HL-60 (cell line): ENCODE data around the gene NPR2.

ENCODE experiments used
- DNase-seq, 2 experiments: peaks; one replicate each; pipeline ENCODE4 v3.0.0-alpha.2; 2010 to 2020; ENCODE audit warnings: low read depth in 1 of 2, low spot score in 1 of 2
- H3K27ac ChIP-seq: fragments of 250-450 bp; sonication (Bioruptor Pico); replicated peaks from 2 replicates; pipeline ENCODE4 v1.5.1; 2020; ENCODE audit warnings: mild to moderate bottlenecking, moderate library complexity
- H3K27me3 ChIP-seq: fragments of 250-450 bp; sonication (Bioruptor Pico); 2 replicates; pipeline ENCODE4 v1.5.1; 2021; ENCODE audit warnings: mild to moderate bottlenecking, moderate library complexity; ENCODE audit not compliant: insufficient read depth, poor library complexity, severe bottlenecking
- H3K4me3 ChIP-seq: replicated peaks from 2 replicates; pipeline ENCODE4 v1.5.1; 2011; ENCODE audit warnings: mild to moderate bottlenecking, control low read depth, low read length; ENCODE audit not compliant: insufficient read depth
- GABPA ChIP-seq: IDR thresholded peaks from 2 replicates; pipeline ENCODE4 v1.6.1; 2012; ENCODE audit warnings: low read depth
- POLR2AphosphoS5 ChIP-seq: IDR thresholded peaks from 2 replicates; pipeline ENCODE4 v1.6.1; 2012; ENCODE audit warnings: low read depth
- SPI1 ChIP-seq: IDR thresholded peaks from 2 replicates; pipeline ENCODE4 v1.6.1; 2012; ENCODE audit warnings: low read depth, mild to moderate bottlenecking, borderline replicate concordance
- TF ChIP-seq, protein P1 (sequence below): IDR thresholded peaks from one replicate; pipeline ENCODE4 v1.5.1; 2011; ENCODE audit warnings: low read length, control low read depth, inconsistent platforms; ENCODE audit not compliant: insufficient read depth
- TF ChIP-seq, protein P2 (sequence below): IDR thresholded peaks from 2 replicates; pipeline ENCODE4 v1.6.1; 2012; ENCODE audit warnings: low read depth; ENCODE audit not compliant: insufficient replicate concordance

Gene NPR2

DNA sequence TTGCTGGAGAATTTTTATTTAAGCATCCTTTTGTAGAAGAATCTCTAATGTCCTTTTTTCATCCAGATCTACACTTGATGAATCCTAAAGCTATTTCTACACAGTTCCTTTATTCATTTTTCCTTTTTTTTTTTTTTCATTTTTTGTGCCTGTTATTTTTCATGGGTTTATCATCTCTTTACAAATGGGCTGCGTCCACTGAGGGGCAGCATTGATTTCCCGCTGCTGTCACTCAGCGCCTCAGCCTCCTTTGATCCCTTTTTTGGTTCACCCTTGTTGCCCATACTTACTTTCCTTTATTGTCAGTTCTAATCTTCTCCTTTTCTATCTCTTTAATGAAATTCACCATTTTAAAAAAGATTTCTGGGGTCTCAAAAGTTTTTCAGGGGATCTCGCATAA lies 31.6 kb upstream of the NPR2 start:
- TF ChIP-seq POLR2AphosphoS5 (no peak), SPI1 (no peak), GABPA (no peak)
- TF ChIP-seq, protein P1, sequence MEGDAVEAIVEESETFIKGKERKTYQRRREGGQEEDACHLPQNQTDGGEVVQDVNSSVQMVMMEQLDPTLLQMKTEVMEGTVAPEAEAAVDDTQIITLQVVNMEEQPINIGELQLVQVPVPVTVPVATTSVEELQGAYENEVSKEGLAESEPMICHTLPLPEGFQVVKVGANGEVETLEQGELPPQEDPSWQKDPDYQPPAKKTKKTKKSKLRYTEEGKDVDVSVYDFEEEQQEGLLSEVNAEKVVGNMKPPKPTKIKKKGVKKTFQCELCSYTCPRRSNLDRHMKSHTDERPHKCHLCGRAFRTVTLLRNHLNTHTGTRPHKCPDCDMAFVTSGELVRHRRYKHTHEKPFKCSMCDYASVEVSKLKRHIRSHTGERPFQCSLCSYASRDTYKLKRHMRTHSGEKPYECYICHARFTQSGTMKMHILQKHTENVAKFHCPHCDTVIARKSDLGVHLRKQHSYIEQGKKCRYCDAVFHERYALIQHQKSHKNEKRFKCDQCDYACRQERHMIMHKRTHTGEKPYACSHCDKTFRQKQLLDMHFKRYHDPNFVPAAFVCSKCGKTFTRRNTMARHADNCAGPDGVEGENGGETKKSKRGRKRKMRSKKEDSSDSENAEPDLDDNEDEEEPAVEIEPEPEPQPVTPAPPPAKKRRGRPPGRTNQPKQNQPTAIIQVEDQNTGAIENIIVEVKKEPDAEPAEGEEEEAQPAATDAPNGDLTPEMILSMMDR = no peak
- TF ChIP-seq, protein P2, sequence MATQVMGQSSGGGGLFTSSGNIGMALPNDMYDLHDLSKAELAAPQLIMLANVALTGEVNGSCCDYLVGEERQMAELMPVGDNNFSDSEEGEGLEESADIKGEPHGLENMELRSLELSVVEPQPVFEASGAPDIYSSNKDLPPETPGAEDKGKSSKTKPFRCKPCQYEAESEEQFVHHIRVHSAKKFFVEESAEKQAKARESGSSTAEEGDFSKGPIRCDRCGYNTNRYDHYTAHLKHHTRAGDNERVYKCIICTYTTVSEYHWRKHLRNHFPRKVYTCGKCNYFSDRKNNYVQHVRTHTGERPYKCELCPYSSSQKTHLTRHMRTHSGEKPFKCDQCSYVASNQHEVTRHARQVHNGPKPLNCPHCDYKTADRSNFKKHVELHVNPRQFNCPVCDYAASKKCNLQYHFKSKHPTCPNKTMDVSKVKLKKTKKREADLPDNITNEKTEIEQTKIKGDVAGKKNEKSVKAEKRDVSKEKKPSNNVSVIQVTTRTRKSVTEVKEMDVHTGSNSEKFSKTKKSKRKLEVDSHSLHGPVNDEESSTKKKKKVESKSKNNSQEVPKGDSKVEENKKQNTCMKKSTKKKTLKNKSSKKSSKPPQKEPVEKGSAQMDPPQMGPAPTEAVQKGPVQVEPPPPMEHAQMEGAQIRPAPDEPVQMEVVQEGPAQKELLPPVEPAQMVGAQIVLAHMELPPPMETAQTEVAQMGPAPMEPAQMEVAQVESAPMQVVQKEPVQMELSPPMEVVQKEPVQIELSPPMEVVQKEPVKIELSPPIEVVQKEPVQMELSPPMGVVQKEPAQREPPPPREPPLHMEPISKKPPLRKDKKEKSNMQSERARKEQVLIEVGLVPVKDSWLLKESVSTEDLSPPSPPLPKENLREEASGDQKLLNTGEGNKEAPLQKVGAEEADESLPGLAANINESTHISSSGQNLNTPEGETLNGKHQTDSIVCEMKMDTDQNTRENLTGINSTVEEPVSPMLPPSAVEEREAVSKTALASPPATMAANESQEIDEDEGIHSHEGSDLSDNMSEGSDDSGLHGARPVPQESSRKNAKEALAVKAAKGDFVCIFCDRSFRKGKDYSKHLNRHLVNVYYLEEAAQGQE = no peak
- H3K27ac ChIP-seq = no peak overlapping the region
- DNase-seq = no peak
- H3K4me3 ChIP-seq = no peak overlapping the region
- H3K27me3 ChIP-seq = no peaks in the 10 kb centered on the region

DNA sequence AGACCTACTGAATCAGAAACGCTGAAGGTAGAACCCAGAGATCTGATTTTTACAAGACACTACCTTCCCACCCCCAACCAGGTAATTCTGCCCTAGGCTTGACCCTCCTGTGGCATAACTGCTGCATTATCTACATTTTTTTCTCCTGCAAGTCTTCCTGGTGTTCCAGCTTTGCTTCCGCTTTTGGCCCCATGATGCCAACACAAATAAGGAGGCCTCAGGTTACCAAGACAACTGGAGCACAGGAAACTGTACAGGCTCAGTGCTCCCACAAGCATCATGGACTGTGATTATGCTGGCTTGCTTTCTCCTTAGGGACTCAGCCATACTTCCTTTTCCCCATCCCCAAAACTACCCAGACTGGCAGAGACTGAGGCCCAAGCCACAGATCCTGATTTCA lies 30.7 kb upstream of the NPR2 start:
- no peak for DNase-seq
- no peak overlapping the region for H3K27ac ChIP-seq
- H3K27me3 ChIP-seq = no peaks in the 10 kb centered on the region
- TF ChIP-seq, protein P1 = no peak
- TF ChIP-seq POLR2AphosphoS5 = no peak
- TF ChIP-seq, protein P2 = no peak
- TF ChIP-seq GABPA = no peak
- TF ChIP-seq SPI1 = no peak
- no peak overlapping the region for H3K4me3 ChIP-seq

DNA sequence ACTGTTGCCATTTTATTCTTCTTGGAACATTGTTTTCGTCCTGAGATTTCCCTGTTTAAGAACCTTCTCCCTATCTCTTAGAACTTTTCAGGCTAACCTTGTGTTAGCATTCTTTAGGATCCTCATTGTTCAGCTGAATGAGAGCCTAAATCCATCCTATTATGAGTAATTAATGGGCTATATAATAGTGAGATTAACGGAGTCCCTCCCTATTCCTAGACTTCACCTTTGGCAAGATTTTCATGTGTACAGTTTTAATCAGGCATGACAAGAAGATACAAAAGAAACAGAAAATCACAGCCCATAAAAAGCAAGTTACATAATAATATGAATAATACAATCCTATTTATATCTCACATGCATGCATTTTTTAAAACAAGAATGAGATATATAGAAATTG lies 28.2 kb upstream of the NPR2 start:
- no peak for TF ChIP-seq GABPA
- TF ChIP-seq, protein P1 = no peak
- TF ChIP-seq POLR2AphosphoS5 = no peak
- TF ChIP-seq, protein P2 = no peak
- no peak overlapping the region for H3K27ac ChIP-seq

More for the DNA sequence above, 28.2 kb upstream of the NPR2 start:
- Histone ChIP-seq H3K4me3 (no peak overlapping the region), H3K27me3 (no peaks in the 10 kb centered on the region)
- no peak for DNase-seq
